Suprapubic skin (tissue), 4 donors: ENCODE data around the gene POTEF. TPM values are rescaled to one million over a fixed set of nuclear protein-coding genes. Genes with fewer than 3 reads are reported as not detected.
"Not testable (repeated sequence)": the region's sequence is repeated elsewhere in the genome, so short reads cannot be mapped to it uniquely, and the experiment has no call there.

Source experiments
- DNase-seq, 2 donors: peaks; one replicate each; pipeline ENCODE4 v3.0.0-alpha.2; 2019; ENCODE audit warnings: low spot score in 2 of 2
- H3K27ac ChIP-seq: fragments of 200-600 bp; sonication (generic); one replicate; pipeline ENCODE4 v1.5.1; 2019
- H3K27me3 ChIP-seq: fragments of 200-600 bp; sonication (generic); one replicate; pipeline ENCODE4 v1.5.1; 2019
- H3K36me3 ChIP-seq: fragments of 200-600 bp; sonication (generic); one replicate; pipeline ENCODE4 v1.5.1; 2019
- H3K4me1 ChIP-seq: fragments of 200-600 bp; sonication (generic); one replicate; pipeline ENCODE4 v1.5.1; 2019
- H3K4me3 ChIP-seq: fragments of 200-600 bp; sonication (generic); one replicate; pipeline ENCODE4 v1.5.1; 2019; ENCODE audit warnings: mild to moderate bottlenecking
- H3K9me3 ChIP-seq: fragments of 200-600 bp; sonication (generic); one replicate; pipeline ENCODE4 v1.5.1; 2019
- WGBS: methylation state at CpG from one replicate; pipeline ENCODE4 v1.1.5; 2018; 5-methylcytosine and 5-hydroxymethylcytosine counted together
- total RNA-seq, 4 donors: library from RNA; depleted of rRNA; stranded (reverse); fragments of >200 nt; gene quantifications; one replicate each; pipeline ENCODE4 v1.1.0, GENCODE V29; 2016

Gene POTEF
- total RNA-seq, 4 donors from 2014 or later = not detected

DNA sequence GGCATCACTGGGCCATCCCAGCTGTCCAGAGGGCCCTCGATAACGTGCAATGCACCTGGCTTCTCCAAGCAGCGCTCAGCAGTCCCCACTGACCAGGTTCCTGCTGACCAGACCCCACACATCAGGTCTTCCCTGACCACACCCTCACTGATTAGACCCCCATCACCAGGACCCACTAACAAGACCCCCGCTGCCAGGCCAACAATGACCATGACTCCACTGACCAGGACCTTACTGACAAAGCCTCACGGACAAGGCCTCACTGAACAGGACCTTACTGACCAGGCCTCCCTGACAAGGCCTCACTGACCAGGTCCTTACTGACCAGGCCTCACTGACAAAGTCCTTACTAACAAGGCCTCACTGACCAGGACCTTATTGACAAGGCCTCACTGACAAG is 76.6 kb downstream of the POTEF start:
- H3K4me1 ChIP-seq, H3K27me3 ChIP-seq, DNase-seq, H3K9me3 ChIP-seq, H3K4me3 ChIP-seq, H3K27ac ChIP-seq, H3K36me3 ChIP-seq: not testable (repeated sequence)
- 100% methylated on average over 1 of the region's 5 CpGs for WGBS

DNA sequence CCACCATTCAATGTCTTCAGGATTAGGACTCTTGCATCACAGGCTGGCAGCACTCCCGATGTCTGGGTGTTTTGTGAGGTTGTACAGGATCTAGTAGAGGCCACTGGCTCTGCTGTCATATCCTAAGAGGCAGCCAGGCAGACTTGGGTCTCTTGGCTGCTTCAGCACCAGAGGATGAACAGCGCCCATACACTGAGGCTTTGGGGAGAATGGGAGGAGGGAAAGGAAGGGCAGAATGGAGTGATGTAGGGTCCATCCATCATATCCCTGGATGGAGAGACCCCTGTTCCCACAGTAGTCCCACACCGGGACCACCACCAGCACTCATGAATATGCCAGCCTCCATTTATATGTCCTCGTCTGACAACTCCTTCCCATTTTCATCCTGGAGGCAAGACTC is 80.6 kb downstream of the POTEF start:
- H3K9me3 ChIP-seq, DNase-seq, H3K36me3 ChIP-seq, H3K4me3 ChIP-seq, H3K27ac ChIP-seq, H3K4me1 ChIP-seq, H3K27me3 ChIP-seq: not testable (repeated sequence)
- WGBS = no CpG with 5 or more reads among the region's 4 CpGs

- not testable (repeated sequence) for H3K27ac ChIP-seq, H3K4me1 ChIP-seq, H3K4me3 ChIP-seq, DNase-seq, H3K9me3 ChIP-seq, H3K36me3 ChIP-seq
- H3K27me3 ChIP-seq = peaks cover 12% of the 10 kb centered on the region
- WGBS = no CpG with 5 or more reads among the region's 16 CpGs
Observed at GRCh38 chr2:130038265-130038603, 90.8 kb downstream of the POTEF start.

- H3K36me3 ChIP-seq, H3K27ac ChIP-seq, DNase-seq, H3K9me3 ChIP-seq, H3K4me1 ChIP-seq, H3K27me3 ChIP-seq, H3K4me3 ChIP-seq: not testable (repeated sequence)
- WGBS = 86% methylated on average over 1 of the region's 1 CpG
Observed at GRCh38 chr2:130025931-130026330, 103.1 kb downstream of the POTEF start.

Other genes with a start within 250 kb of the POTEF start
- gene RAB6C, start 149.6 kb downstream of the POTEF start, total RNA-seq = under 1 TPM in 1 of 4 donors, not detected in 3; 0.40 TPM
- 1 to 10 TPM in 3 of 4 donors, under 1 TPM in 1; 0.96 to 2.3 (median 1.3) TPM for gene CCDC74B, start 15.9 kb upstream of the POTEF start, total RNA-seq
- 100 to 1,000 TPM in 1 of 4 donors, 10 to 100 TPM in 3; 52.7 to 140 (median 65.0) TPM for gene SMPD4, start 52.4 kb upstream of the POTEF start, total RNA-seq
- 100 to 1,000 TPM in 2 of 4 donors, 10 to 100 TPM in 2; 66.4 to 113 (median 103) TPM for gene MZT2B, start 53.0 kb upstream of the POTEF start, total RNA-seq
- gene TUBA3E, start 69.2 kb upstream of the POTEF start, total RNA-seq = not detected
- 100 to 1,000 TPM in 2 of 4 donors, 10 to 100 TPM in 2; 84.0 to 125 (median 98.8) TPM for gene IMP4, start 213.7 kb upstream of the POTEF start, total RNA-seq
- gene PTPN18, start 226.8 kb upstream of the POTEF start, total RNA-seq = 10 to 100 TPM; 18.0 to 72.4 (median 28.4) TPM